ENCODE measurements around the gene CEMIP. TPM values are rescaled to one million over a fixed set of nuclear protein-coding genes. Genes with fewer than 3 reads are reported as not detected.

Gene CEMIP
- total and polyA plus RNA-seq, 12 donors = 0.01 to 1.9 (median 0.23) TPM; not detected in 1

GRCh38 chr15:80803580-80804525 lies 24.7 kb downstream of the CEMIP start:
- ATAC-seq (no peak), DNase-seq (no peak)
- H3K4me1 ChIP-seq = peaks cover 0 to 10% (median 0%) of the 10 kb centered on the region in 9 donors
- intact Hi-C loops (cut with DNase I) = no loop called here
- WGBS, 2 donors = 92 to 95% methylated on average over 7 of the region's 7 CpGs
- no peaks in the 10 kb centered on the region for H3K36me3 ChIP-seq
- H3K4me3 ChIP-seq = no peak overlapping the region
- H3K27me3 ChIP-seq = no peaks in the 10 kb centered on the region
- no peak for TF ChIP-seq CTCF (IDR thresholded peaks at IDR 0.05)
- no peak overlapping the region for H3K27ac ChIP-seq
- no peaks in the 10 kb centered on the region for H3K9me3 ChIP-seq

- Histone ChIP-seq H3K9me3 (no peaks in the 10 kb centered on the region), H3K4me3 (no peak overlapping the region), H3K27me3 (no peaks in the 10 kb centered on the region), H3K4me1 (peaks cover 0 to 10% (median 0%) of the 10 kb centered on the region in 9 donors), H3K36me3 (no peaks in the 10 kb centered on the region), H3K27ac (no peak overlapping the region)
- intact Hi-C loops (cut with DNase I) = no loop called here
- DNase-seq = no peak
- TF ChIP-seq CTCF (IDR thresholded peaks at IDR 0.05) = no peak
- no peak for ATAC-seq
- WGBS, 2 donors = 66 to 67% methylated on average over 10 of the region's 10 CpGs
Observed at GRCh38 chr15:80804970-80805495, 25.9 kb downstream of the CEMIP start.

GRCh38 chr15:80811781-80812315 lies 32.7 kb downstream of the CEMIP start:
- H3K4me1 ChIP-seq = peaks cover 0 to 4% (median 0%) of the 10 kb centered on the region in 9 donors
- 69 to 74% methylated on average over 9 of the region's 9 CpGs for WGBS, 2 donors
- no peaks in the 10 kb centered on the region for H3K36me3 ChIP-seq
- ATAC-seq = no peak
- H3K27ac ChIP-seq = no peak overlapping the region
- no peaks in the 10 kb centered on the region for H3K27me3 ChIP-seq
- TF ChIP-seq CTCF (IDR thresholded peaks at IDR 0.05) = no peak
- no peak for DNase-seq
- intact Hi-C loops (cut with DNase I) = no loop called here
- no peaks in the 10 kb centered on the region for H3K9me3 ChIP-seq
- H3K4me3 ChIP-seq = no peak overlapping the region

- Histone ChIP-seq H3K36me3 (no peaks in the 10 kb centered on the region), H3K27ac (no peak overlapping the region), H3K4me3 (no peak overlapping the region), H3K9me3 (peaks cover 0 to 5% (median 0%) of the 10 kb centered on the region in 11 donors), H3K27me3 (no peaks in the 10 kb centered on the region), H3K4me1 (peaks cover 0 to 15% (median 0%) of the 10 kb centered on the region in 9 donors)
- no peak for TF ChIP-seq CTCF (IDR thresholded peaks at IDR 0.05)
- ATAC-seq = no peak
- DNase-seq = no peak
- intact Hi-C loops (cut with DNase I) = no loop called here
- WGBS, 2 donors = 87 to 93% methylated on average over 4 of the region's 4 CpGs
Observed at GRCh38 chr15:80815106-80815505, 35.9 kb downstream of the CEMIP start.

All from heart right ventricle (tissue), 16 donors.